Ureter (tissue), 1 donor: Measurements from ENCODE around the gene TNRC18. TPM values are rescaled to one million over a fixed set of nuclear protein-coding genes. Genes with fewer than 3 reads are reported as not detected.
"Not testable (repeated sequence)": the region's sequence is repeated elsewhere in the genome, so short reads cannot be mapped to it uniquely, and the experiment has no call there.

Experiments
- DNase-seq: peaks from one replicate; pipeline ENCODE4 v3.0.0-alpha.2; 2020; ENCODE audit warnings: low spot score
- total RNA-seq: library from RNA; stranded (reverse); gene quantifications from one replicate; pipeline ENCODE4 v1.2.4, GENCODE V29; 2023
- donor health status: DM: yes; HTN: yes; CAD: no.

Gene TNRC18
- total RNA-seq, 1 donor from 2014 or later: 118 TPM

GRCh38 chr7:5295039-5296014 lies 128.3 kb downstream of the TNRC18 start:
- DNase-seq: no peak

GRCh38 chr7:5294169-5294987 lies 129.3 kb downstream of the TNRC18 start:
- no peak for DNase-seq

- DNase-seq: not testable (repeated sequence)
These were observed 131.8 kb downstream of the TNRC18 start for GRCh38 chr7:5291711-5292335.

DNA sequence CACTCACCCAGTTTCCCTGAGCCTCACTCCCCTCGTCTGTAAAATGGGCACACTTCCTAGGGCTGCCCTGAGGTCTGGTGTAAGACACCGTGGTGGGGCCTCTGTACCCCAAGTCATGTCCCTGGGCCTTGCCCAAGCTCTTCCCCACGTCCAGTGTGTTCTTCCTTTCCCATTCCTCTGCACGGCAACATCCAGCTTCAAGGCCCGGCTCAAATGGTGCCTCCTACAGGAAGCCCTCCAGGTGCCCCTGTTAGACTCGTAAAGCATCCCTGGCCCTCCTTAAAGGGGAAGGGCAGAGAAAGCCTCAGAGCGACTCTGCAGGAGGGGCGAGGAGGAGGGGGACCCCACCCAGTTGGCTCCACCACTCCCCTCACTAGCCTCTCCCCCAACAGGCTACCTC lies 132.3 kb downstream of the TNRC18 start:
- DNase-seq: no peak

GRCh38 chr7:5289355-5289754 lies 134.3 kb downstream of the TNRC18 start:
- no peak for DNase-seq

- DNase-seq: not testable (repeated sequence)
These were observed 135.1 kb downstream of the TNRC18 start for GRCh38 chr7:5288560-5288959.

DNA sequence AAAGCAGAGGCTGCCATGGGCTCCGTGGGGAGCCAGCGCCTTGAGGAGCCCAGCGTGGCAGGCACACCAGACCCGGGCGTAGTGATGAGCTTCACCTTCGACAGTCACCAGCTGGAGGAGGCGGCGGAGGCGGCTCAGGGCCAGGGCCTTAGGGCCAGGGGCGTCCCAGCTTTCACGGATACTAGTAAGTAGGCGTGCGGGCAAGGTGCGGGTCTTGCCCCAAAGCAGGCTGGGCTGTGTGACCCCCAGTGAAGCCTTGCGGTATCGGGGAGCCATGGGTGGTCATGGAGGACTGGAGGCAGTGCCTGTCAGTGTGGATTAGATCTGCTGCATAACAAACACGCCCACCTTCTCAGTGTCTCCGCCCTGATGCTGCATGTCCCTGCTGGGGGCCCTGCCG lies 135.8 kb downstream of the TNRC18 start:
- DNase-seq: no peak

- DNase-seq: not testable (repeated sequence)
These were observed 136.3 kb downstream of the TNRC18 start for GRCh38 chr7:5287373-5287772.

DNA sequence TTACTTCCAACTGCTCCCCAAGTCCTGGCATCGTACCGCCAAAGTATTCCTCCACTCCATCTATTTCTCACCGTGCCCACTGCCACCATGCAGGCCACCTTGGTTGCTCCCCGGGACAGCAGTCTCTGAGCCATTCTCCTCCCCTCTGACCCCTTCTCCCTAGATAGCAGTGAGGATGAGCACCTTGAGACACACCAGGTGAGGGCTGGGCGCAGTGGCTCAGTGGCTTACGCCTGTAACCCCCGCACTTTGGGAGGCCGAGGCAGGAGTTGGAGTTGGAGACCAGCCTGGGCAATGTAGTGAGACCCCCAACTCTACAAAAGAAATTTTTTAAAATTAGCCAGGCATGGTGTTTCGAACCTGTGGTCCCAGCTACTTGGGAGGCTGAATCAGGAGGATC lies 136.7 kb downstream of the TNRC18 start:
- DNase-seq: no peak

DNA sequence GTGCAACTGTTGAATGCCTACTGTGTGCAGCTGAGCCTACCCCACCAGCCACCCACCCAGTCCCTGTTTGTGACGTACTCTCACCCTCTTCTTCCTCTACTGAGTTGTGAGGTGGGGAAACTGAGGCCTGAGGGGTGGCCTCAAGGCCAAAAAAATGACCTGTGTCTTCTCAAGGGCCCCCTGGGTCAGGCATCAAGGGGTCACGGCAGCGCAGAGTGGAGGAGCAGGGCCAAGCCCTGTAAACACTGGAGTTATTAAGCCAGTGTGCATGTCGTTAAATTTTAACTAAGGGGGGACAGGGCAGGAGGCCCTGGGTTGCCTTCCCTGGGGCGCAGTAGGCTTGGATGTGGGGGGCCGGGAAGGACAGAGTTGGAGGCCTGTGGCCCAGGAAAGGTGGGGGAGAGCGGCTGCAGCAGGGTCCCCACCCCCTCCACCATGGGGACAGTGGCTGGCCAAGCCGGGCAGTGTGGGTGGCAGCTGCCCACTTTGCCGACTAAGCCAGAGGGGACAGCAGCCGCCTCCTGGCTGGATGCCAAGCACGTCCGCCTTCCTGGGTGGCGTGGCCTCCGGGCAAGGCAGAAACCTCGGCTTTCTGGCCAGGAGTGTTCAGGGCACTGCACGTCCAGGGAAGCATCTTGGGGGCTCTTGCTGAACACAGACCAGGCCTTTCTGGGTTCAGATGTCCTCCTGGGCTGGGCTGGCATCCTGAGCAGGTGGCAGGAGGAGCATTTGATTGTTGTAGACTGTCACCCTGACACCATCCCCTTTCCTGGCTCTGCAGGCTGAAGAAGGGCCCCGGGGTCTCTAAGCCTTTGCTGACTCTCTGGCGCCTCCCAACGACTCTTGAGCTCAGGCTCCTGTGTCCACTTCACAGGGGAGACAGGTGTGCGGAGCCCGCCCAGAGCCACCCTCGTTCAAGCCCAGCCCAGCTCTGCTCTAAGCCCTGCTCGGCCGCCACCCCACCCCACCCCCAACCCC lies 139.0 kb downstream of the TNRC18 start:
- no peak for DNase-seq

GRCh38 chr7:5283421-5284303 lies 140.0 kb downstream of the TNRC18 start:
- no peak for DNase-seq

DNA sequence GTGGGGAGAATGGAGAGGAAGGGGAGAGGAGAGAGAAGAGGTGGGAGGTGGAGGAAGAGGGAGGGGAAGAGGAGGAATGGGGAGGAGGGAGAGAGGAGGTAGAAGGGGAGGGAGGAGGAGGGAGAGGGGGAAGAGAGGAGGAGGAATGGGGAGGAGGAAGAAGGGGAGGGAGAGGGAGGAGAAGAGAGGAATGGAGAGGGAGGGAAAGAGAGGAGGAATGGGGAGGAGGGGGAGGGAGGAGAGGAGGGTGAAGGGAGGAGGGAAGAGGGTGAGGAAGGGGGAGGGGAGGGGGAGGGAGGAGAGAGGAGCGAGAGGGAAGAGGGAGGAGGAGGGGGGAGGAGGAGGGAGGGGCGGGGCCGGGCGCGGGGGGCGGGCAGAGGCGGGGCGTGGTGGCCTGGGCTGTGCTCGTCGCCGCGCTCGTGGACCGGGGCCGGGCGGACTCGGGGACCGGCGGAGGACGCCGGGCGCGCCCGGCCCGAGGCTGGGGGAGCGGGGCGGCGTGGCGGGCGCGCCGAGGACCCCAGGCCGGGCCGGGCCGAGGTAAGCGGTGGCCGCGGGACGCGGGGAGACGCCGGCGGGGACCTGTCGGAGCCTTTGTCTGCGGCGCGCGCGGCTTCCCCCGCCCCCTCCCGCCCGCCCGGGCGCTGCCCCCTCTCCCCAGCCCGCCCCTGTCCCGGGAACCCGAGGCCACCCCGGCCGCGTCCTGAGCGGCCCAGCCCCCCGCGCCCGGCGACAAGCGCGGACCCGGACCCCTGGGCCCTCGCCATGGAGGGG lies 140.9 kb downstream of the TNRC18 start, which contains the start of gene SLC29A4:
Gene SLC29A4 (plus strand): TSS at position 401 of the 774 bp plus-strand sequence. CDS start 4,874 bp downstream, outside the sequence.
- DNase-seq: no peak

DNA sequence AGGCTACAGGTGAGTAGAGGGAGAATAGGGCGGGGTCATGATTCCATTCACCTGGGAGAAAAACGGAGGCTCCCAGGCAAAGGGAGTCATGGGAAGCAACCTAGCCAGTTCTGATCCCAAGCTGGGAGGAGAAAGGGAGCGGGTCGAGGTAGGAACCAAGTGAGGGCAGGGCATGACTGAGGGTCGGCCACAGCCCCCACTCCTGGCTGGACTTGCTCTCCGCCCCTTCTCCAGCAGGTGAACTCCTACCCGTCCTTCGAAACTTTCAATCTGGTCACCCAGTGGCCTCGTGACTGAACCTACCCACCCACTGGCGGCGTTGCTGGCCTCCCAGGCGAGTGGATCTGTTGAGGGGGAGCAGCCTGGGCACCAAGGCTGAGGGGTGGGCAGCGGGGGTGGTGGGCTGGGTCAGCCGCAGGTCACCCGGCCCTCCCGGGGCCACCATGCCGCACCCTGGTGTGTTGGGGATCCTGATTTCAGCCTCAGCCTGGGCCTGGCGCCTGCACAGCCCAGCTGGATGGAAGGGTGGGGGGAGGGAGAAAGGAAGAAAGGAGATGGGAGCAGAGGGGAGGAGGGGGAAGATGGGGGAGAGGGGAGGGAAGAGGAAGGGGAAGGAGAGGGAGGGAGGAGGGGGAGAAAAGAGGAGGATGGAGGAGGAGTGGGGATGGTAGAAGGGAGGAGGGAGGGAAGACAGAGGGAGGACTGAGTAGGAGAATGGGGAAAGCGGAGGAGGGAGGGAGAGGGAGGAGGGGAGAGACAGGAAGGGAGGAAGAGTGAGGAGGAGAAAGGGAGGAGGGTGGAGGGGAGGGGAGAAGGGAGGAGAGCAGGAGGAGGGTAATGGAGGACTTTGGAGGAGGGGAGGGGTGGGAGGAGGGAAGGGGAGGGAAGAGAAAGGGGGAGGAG lies 141.8 kb downstream of the TNRC18 start:
- not testable (repeated sequence) for DNase-seq

- DNase-seq: no peak
These were observed 143.9 kb downstream of the TNRC18 start for GRCh38 chr7:5279734-5280133.

DNA sequence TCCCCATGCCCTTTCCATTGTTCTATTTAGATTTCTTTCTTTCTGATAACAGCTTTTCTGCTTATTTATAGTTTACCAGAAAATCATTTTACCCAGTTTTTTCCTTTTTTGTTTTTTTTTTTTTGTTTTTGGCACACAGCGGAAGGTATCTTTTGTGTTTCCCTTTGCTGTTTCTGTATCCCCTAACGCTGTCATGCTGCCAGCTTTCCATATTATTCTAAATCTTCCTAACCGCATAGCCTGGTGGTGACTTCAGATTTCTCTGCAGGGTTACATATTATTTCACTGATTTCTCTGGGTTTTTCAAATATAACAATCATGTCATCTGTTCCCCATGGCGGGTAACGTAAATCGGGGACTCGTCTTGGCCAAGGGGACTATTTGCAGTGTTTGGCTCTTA lies 144.9 kb downstream of the TNRC18 start:
- no peak for DNase-seq

GRCh38 chr7:5276611-5277010 lies 147.0 kb downstream of the TNRC18 start:
- DNase-seq: no peak

GRCh38 chr7:5276123-5276522 lies 147.5 kb downstream of the TNRC18 start:
- not testable (repeated sequence) for DNase-seq

GRCh38 chr7:5275510-5275909 lies 148.1 kb downstream of the TNRC18 start:
- not testable (repeated sequence) for DNase-seq
